Duodenal mucosa (tissue), 2 donors: ENCODE results near the gene CDC42BPG.

Experiments
- H3K27ac ChIP-seq: one replicate; pipeline ENCODE4 v1.7.0; 2013; ENCODE audit warnings: low read depth, low read length
- H3K27me3 ChIP-seq, 2 donors: one replicate each; pipeline ENCODE4 v1.7.0; 2013; ENCODE audit warnings: low read length in 2 of 2, control low read depth in 1 of 2; ENCODE audit not compliant: insufficient read depth in 2 of 2, control insufficient read depth in 1 of 2
- H3K36me3 ChIP-seq, 2 donors: one replicate each; pipeline ENCODE4 v1.7.0; 2013; ENCODE audit warnings: low read length in 2 of 2, control low read depth in 1 of 2; ENCODE audit not compliant: insufficient read depth in 2 of 2, control insufficient read depth in 1 of 2
- H3K4me1 ChIP-seq, 2 donors: one replicate each; pipeline ENCODE4 v1.7.0; 2013; ENCODE audit warnings: low read length in 2 of 2, control low read depth in 1 of 2; ENCODE audit not compliant: insufficient read depth in 2 of 2, control insufficient read depth in 1 of 2
- H3K4me3 ChIP-seq, 2 donors: one replicate each; pipeline ENCODE4 v1.7.0; 2013; ENCODE audit warnings: low read length in 2 of 2, low read depth in 1 of 2
- H3K9ac ChIP-seq, 2 donors: one replicate each; pipeline ENCODE4 v1.7.0; 2013; ENCODE audit warnings: low read length in 2 of 2, low read depth in 1 of 2
- H3K9me3 ChIP-seq, 2 donors: one replicate each; pipeline ENCODE4 v1.7.0; 2013; ENCODE audit warnings: low read length in 2 of 2, control low read depth in 1 of 2; ENCODE audit not compliant: control insufficient read depth in 1 of 2

CDC42BPG gene

DNA sequence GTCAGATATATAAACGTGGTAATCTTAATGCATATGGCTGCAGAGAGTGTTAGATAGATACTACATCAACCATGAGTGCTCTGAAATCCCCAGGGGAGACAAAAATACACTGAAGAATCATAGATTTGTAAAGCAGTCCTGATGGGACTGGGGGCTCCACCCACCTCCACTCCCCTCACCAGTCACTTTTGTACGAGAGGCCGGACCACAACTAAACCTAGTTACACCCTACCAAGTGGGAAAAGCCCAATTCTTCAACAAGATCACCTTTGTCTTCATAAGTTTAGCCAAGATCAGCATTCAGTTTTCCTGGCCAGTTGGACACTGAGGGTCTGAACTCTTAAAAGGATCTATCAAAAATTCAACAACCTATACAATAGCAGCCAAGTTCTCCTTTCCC, 67.6 kb downstream of the CDC42BPG start:
- Histone ChIP-seq H3K27ac (no peak overlapping the region), H3K4me3 (peak overlapping the region; percentile 92 to 97), H3K27me3 (no peaks in the 10 kb centered on the region), H3K9me3 (no peaks in the 10 kb centered on the region), H3K36me3 (peaks cover 45 to 56% of the 10 kb centered on the region in 2 donors), H3K4me1 (peaks cover 34 to 36% of the 10 kb centered on the region in 2 donors), H3K9ac (peak overlapping the region; percentile 75 to 98)

DNA sequence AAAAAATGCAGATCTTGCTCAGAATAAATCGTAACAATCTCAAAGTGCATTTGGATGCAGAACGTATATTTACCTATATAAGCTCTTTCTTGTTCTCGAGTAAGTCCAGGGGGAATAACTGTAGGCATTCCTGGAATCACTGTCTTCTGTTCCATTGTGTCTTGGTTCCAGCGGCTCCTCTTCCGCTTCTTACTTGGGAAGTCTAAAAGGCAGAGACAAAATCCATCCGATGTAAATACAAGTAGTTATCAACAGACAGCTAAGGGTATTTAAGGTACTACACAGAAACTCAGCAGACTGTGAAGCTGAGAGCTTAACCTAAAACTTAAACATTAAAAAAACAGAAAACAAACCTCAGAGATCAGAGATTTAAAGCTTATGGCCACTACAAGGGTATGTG, 68.0 kb downstream of the CDC42BPG start:
- Histone ChIP-seq H3K4me3 (peak overlapping the region; percentile 92 to 97), H3K27ac (no peak overlapping the region), H3K9me3 (no peaks in the 10 kb centered on the region), H3K36me3 (peaks cover 49 to 60% of the 10 kb centered on the region in 2 donors), H3K4me1 (peaks cover 34 to 36% of the 10 kb centered on the region in 2 donors), H3K27me3 (no peaks in the 10 kb centered on the region), H3K9ac (peak overlapping the region; percentile 75 to 98)

DNA sequence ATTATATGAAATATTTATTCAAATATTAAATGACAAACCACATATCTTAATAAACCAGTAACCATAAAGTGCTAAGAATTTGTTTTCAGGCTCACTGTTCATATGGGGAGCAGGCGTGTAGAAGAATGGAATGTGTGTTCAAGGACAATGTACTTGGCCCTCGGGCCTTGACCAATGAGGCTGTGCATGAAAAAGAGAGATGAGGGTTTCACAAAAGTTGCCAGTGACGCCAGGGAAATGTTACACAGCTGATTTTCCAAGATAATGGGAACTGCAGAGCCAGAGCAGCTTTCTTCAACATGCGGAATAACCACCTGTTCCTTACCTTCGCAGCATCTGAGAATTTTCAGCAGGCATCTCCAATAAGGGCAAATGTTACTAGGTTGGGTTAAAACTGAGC, 70.3 kb downstream of the CDC42BPG start:
- Histone ChIP-seq H3K9ac (no peak overlapping the region), H3K9me3 (no peaks in the 10 kb centered on the region), H3K27me3 (no peaks in the 10 kb centered on the region), H3K36me3 (peaks cover 72 to 83% of the 10 kb centered on the region in 2 donors), H3K4me3 (no peak overlapping the region), H3K4me1 (peaks cover 28 to 34% of the 10 kb centered on the region in 2 donors), H3K27ac (no peak overlapping the region)
